ENCODE results near the gene WWOX. TPM values are rescaled to one million over a fixed set of nuclear protein-coding genes. Genes with fewer than 3 reads are reported as not detected.

Gene WWOX
- total and polyA plus RNA-seq, 2 donors (not counting 3 experiments of a cell fraction or from before 2014, with no cell fraction given), result 6.2 to 12.5 TPM

DNA sequence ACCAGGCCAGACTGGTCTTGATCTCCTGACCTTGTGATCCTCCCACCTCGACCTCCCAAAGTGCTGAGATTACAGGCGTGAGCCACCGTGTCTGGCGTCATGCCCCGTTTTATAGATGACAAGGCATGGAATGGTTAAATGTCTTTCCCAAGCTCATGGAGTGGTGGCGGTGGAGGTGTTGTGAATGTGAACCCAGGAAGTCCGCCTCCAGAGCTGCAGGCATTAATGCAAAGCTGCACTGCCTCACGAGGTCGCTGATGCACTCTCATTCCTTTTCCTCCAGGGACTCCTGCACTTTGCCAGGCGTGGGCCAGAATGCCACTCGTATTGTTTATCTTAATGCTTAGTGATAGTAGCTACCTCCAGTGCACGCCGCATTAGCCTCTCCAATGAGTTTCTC, 149.6 kb downstream of the WWOX start:
- no peaks in the 10 kb centered on the region for H3K36me3 ChIP-seq (ENCODE audit: control insufficient read depth in 2 of 2, extremely low read depth in 1 of 2, insufficient read depth in 2 of 2, low read length in 2 of 2)
- dilution Hi-C loops (cut with MboI; ENCODE audit: extremely low pct_ligation_motif_present, low sequenced_read_pairs) (no loop called here), intact Hi-C loops (cut with micrococcal nuclease) (no loop called here)
- H3K4me1 ChIP-seq (ENCODE audit: control insufficient read depth, extremely low read depth, insufficient read depth, low read length), result no peaks in the 10 kb centered on the region
- no peaks in the 10 kb centered on the region for H4K20me1 ChIP-seq (replicated peaks; ENCODE audit: control insufficient read depth, extremely low read depth, insufficient read depth, low read length)
- H2AFZ ChIP-seq (ENCODE audit: low read depth, low read length), result no peak overlapping the region
- DNase-seq (ENCODE audit: low read depth, low spot score) (no peak), FAIRE-seq (no peak)
- no peak overlapping the region for H3K9ac ChIP-seq (replicated peaks; ENCODE audit: extremely low read depth, insufficient read depth, low read length)
- CTCF ChIA-PET, result no interaction called here
- H3K4me3 ChIP-seq (replicated peaks in 1 of 3; ENCODE audit: insufficient read depth in 1 of 3, low read depth in 1 of 3, low read length in 3 of 3), result no peak overlapping the region
- TF ChIP-seq POLR2A (IDR thresholded peaks at IDR 0.05; ENCODE audit: low read depth, low read length) (no peak), EZH2 (IDR thresholded peaks at IDR 0.05; ENCODE audit: borderline replicate concordance, low read depth, low read length, severe bottlenecking) (no peak), FOS (IDR thresholded peaks at IDR 0.05; ENCODE audit: borderline replicate concordance, insufficient read depth, low read length) (no peak), JUN (IDR thresholded peaks at IDR 0.05; ENCODE audit: borderline replicate concordance, insufficient read depth, insufficient read length, low read depth) (no peak), MAX (IDR thresholded peaks at IDR 0.05; ENCODE audit: insufficient read depth, insufficient read length) (no peak), CTCF (IDR thresholded peaks at IDR 0.05; ENCODE audit: extremely low read depth in 1 of 2, insufficient read depth in 1 of 2, low read depth in 1 of 2, low read length in 2 of 2) (no peak), MYC (IDR thresholded peaks at IDR 0.05; ENCODE audit: low read depth, low read length) (no peak), GATA2 (IDR thresholded peaks at IDR 0.05; ENCODE audit: insufficient read depth, insufficient read length, low read depth, low read length) (no peak), POLR2AphosphoS5 (IDR thresholded peaks at IDR 0.05; ENCODE audit: insufficient read depth, low read depth, low read length) (no peak)
- H3K9me3 ChIP-seq (replicated peaks; ENCODE audit: control insufficient read depth, insufficient read depth, low read length), result no peaks in the 10 kb centered on the region
- no peaks in the 10 kb centered on the region for H3K27me3 ChIP-seq (ENCODE audit: control insufficient read depth in 2 of 2, insufficient read depth in 2 of 2, low read length in 2 of 2)
- no TSS peak for BruUV-seq (replicated peaks)
- no peak overlapping the region for H3K4me2 ChIP-seq (ENCODE audit: insufficient read depth, low read length)
- POLR2A ChIA-PET, result no interaction called here
- H3K9me1 ChIP-seq (replicated peaks; ENCODE audit: control insufficient read depth, extremely low read depth, insufficient read depth, low read length), result no peaks in the 10 kb centered on the region
- no peaks in the 10 kb centered on the region for H3K79me2 ChIP-seq (ENCODE audit: control insufficient read depth, insufficient read depth, low read length)
- no peak overlapping the region for H3K27ac ChIP-seq (ENCODE audit: insufficient read depth, low read depth, low read length)
